ENCODE measurements around the gene DEUP1. TPM values are rescaled to one million over a fixed set of nuclear protein-coding genes. Genes with fewer than 3 reads are reported as not detected.

Gene DEUP1
- total RNA-seq, 2 donors from 2014 or later: not detected

GRCh38 chr11:93485983-93486382 is 155.4 kb downstream of the DEUP1 start:
- Histone ChIP-seq H3K36me3 (no peaks in the 10 kb centered on the region), H3K27ac (no peak overlapping the region), H3K27me3 (replicated peaks; ENCODE audit: insufficient read depth) (no peaks in the 10 kb centered on the region), H3K4me3 (no peak overlapping the region), H3K9me3 (no peaks in the 10 kb centered on the region), H3K4me1 (ENCODE audit: control insufficient read depth in 1 of 2, low read depth in 2 of 2) (peaks cover 3 to 6% of the 10 kb centered on the region in 2 donors)
- TF ChIP-seq CTCF (IDR thresholded peaks at IDR 0.05): no peak
- ATAC-seq (ENCODE audit: insufficient number of reproducible peaks, low FRiP score, low read depth) (no peak), DNase-seq (ENCODE audit: low spot score) (no peak)

DNA sequence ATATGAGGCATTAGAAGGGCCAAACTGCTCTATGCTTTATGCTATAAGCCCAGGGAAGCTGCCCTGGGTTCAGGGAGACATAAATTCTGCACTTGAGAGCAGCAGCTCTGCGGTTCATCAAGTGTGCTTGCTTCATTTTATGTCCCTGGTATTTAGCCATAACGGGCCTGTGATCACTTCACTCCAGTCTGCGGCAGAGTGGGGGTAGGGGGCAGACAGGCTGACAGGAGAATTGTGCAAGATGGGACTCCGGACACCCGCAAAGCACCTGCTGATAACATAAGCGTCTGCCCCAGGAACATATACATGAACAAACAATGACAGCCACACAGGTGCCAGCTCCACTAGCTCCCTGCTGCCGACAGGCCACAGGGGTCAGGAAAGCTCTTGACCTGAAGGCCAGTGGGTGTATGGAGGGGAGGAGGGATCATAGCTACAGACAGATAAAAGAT is 156.5 kb downstream of the DEUP1 start:
- H3K27ac ChIP-seq: no peak overlapping the region

More for the DNA sequence above, 156.5 kb downstream of the DEUP1 start:
- Histone ChIP-seq H3K4me1 (ENCODE audit: control insufficient read depth in 1 of 2, low read depth in 2 of 2) (peaks cover 3 to 6% of the 10 kb centered on the region in 2 donors), H3K36me3 (no peaks in the 10 kb centered on the region), H3K4me3 (no peak overlapping the region), H3K27me3 (replicated peaks; ENCODE audit: insufficient read depth) (no peaks in the 10 kb centered on the region), H3K9me3 (no peaks in the 10 kb centered on the region)
- DNase-seq (ENCODE audit: low spot score) (no peak), ATAC-seq (ENCODE audit: insufficient number of reproducible peaks, low FRiP score, low read depth) (no peak)
- TF ChIP-seq CTCF (IDR thresholded peaks at IDR 0.05): no peak

Other genes starting within 250 kb of the DEUP1 start
- gene SLC36A4, start 132.8 kb upstream of the DEUP1 start, total RNA-seq: 10 to 100 TPM in 1 of 2 donors, 1 to 10 TPM in 1; 8.5 to 27.2 TPM
- gene SMCO4, start 212.6 kb downstream of the DEUP1 start, total RNA-seq: 10 to 100 TPM in 1 of 2 donors, 1 to 10 TPM in 1; 9.7 to 80.1 TPM